HG03565 (cell line): Measurements from ENCODE around the gene TSPAN2.

Experiments used
- ATAC-seq: cut with Tn5 transposase; IDR thresholded peaks from one replicate; pipeline ENCODE4 v1.9.1; 2021; ENCODE audit warnings: mild to moderate bottlenecking, moderate library complexity; ENCODE audit not compliant: unreplicated experiment

Gene TSPAN2

GRCh38 chr1:115089420-115090185 is at the start of gene TSPAN2:
TSS of gene TSPAN2 (minus strand) at chr1:115089503. CDS start at chr1:115089432, 71 bp downstream.
- no peak for ATAC-seq

DNA sequence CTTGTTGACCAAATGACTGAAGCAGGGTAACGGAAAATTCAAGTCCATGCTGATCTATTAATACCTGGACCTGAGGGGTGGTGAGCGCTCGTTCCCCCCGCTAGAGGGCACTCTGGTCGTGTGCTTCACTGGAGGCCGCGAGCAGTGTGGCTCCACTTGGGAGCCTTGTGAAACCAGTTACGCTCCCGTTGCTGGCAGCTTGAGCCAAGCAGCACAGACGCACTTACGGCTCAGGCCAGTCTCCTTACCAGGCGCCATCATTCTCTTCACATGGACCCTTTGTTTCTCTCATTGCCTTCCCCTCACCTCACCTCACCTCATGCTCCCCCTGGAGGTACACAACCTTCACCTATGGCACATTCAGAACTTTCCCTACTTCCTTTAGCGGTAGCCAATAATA is 49.7 kb upstream of the TSPAN2 start:
- ATAC-seq: peak; percentile 85

GRCh38 chr1:115138271-115138670 is 49.0 kb upstream of the TSPAN2 start:
- ATAC-seq: no peak

DNA sequence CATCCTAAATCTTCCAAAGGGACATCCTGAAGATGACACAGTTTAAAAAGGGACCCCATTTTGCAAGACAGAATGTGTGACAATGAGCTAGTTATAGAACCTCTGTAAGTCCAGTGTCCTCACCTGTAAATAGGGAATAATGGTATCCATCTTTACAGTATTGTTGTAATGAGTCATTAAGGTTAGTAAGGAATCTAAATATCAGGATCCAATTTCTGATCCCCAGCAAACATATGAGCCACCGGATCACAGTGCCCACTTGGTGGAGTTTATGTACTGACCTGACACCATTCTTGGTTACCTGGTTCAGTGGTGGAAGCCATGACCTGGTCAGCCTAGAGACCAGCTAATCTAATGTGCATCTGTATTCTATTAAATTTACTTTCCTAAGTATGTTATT is 47.9 kb upstream of the TSPAN2 start:
- no peak for ATAC-seq

- no peak for ATAC-seq
These were observed 47.4 kb upstream of the TSPAN2 start for GRCh38 chr1:115136706-115137105.

DNA sequence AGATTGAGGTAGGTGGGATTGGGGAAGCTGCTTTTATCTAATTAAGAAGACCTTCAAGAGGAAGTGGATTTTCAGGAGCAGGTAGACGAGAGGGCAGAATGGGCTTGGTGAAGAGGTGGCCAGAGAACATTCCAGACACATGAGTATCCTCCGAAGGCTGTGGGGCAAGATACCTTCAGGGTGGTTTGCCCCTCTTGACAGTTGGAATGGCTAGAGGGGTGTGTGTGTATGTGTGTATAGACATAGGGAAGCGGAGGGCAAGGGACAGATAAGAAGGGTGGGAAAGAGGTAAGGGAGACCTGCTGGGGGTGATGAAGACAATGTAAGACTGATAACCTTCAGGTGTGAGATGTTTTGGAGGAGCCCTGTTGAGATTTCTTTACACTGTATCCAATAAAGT is 46.8 kb upstream of the TSPAN2 start:
- no peak for ATAC-seq

DNA sequence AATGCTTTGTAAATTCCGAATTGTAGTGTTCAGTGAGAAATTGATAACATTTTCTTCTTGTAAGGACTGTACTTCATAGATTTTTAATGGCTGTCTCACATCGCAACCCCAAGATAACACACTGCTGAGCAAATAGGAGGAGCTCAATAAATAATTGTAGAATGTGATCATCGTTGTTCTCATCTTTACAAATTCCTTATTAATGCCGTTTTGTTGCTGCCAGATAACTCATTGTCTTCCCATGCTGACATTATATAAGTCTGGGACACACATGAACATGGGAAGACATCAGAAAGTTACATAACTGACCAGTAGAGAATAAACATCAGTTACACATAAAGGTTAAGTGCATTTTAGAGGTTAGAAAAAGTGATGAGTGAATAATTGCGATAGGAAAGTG is 46.4 kb upstream of the TSPAN2 start:
- ATAC-seq: no peak

GRCh38 chr1:115134850-115135480 is 45.7 kb upstream of the TSPAN2 start:
- no peak for ATAC-seq

DNA sequence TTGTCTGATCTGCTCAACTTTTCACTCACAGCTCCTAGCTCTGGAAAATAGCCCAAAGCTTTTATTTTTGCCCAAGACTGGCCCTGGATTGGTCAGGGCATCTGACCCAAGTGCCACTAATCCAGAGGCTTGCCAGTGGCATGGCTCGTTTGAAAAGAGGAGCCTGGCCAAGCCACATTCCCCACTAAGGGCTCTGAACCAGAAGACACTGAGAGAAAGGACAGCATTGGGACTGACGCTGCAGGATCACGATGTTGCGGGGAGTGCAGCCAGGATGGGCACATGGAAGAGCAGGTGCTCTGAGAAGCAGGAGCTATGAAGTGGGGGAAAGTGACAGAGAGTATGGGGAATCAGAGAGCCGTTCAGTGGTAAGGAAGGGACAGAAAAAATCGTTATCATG is 44.9 kb upstream of the TSPAN2 start:
- no peak for ATAC-seq

DNA sequence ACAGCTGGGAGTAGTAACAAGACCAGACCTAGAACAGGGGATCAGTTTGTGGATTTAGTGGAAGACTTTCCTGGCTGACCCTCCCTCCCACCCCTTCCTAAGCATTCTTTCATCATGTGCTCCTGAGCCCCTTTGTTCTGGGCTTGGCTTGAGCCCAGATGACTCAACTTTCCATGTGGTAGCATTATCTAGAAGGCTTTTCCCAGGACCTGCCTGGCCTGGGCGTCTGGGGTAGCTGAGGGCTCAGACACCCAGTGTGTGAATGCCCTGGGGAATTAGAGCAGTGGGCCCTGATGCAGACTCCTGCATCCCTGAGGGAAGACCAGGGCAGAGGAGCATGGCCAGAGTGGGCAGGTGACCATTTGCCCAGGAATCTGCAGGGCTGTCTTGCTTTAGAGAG is 44.1 kb upstream of the TSPAN2 start:
- ATAC-seq: no peak

DNA sequence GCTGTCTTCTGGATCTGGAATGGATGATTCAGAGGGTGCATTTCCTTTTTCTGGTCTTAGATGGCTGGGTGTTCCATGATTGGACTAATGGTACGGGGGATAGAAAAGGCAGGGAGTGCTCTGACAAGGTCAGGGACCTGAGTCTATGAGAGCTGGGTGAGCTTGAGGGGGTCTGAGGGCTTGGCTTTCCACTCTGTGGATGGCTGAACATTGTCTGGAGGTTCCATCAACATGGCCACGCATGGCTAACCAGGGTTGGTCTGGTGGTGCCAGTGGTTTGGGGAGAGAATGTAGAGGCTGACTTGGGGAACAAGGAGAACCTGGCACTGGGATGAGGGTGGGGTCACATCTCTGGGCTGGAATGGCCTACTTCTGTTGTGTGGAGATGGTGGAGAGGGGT is 41.5 kb upstream of the TSPAN2 start:
- ATAC-seq: no peak

DNA sequence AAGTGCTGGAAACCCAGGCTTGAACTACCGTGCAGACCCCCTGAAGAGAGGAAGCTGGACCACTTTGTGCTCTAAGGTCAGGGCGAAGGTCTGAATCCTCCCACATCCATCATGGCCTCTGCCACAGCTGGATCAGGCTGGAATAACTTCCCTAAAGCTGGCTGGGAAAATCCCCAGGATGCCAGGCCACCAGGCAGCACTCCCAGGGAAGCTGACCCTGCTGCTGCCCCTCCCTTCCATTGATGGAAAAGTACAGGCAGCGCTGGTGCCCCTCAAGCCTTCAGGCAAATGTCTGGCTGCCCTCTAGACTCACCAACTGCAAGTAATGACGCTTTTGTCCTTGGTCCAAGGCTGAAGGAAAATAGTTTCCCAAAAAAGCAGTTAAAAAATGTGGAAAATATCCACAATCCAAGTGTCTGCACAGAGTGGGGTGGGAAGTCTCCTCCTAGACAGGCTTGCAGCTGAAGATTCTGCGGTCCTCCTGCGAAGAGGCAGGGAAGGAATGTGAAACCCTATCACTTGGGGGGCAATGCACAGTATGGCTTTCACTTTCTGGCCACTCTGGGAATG is 39.9 kb upstream of the TSPAN2 start:
- no peak for ATAC-seq

GRCh38 chr1:115127539-115127938 is 38.2 kb upstream of the TSPAN2 start:
- ATAC-seq: no peak

GRCh38 chr1:115126516-115126915 is 37.2 kb upstream of the TSPAN2 start:
- no peak for ATAC-seq

DNA sequence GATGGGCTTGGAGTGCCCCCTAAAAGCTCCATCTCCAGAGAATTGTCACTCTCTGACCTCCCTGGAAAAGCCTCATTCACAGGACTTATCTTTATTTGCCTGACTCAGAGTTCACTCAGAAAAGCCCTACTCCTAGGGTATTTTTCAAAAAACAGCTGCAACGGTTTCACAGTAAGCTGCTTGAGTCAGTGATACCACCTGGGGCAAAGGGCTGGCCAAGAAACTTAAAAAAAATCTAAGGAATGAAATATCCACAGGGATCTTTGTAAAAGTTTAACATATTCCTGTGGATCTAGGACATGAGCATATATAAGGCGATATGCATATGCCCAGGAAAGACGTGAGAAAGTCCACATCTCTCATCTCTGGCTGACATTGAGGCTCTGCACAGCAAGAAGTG is 33.8 kb upstream of the TSPAN2 start:
- ATAC-seq: no peak

GRCh38 chr1:115121793-115122192 is 32.5 kb upstream of the TSPAN2 start:
- no peak for ATAC-seq

DNA sequence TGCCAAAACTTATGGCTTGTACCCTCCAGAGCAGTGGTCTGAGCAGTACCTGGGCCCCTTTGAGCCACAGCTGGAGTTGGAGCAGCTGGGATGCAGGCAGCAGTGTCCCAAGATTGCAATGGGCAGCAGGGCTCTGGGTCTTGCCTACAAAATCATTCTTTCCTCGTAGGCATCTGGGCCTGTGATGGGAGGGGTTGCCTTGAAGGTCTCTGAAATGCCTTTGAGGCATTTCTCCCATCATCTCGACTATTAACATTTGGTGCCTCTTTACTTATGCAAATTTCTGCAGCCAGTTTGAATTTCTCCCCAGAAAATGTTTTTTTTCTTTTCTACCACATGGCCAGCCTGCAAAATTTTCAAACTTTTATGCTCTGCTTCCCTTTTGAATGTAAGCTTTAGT is 31.0 kb upstream of the TSPAN2 start:
- ATAC-seq: no peak

DNA sequence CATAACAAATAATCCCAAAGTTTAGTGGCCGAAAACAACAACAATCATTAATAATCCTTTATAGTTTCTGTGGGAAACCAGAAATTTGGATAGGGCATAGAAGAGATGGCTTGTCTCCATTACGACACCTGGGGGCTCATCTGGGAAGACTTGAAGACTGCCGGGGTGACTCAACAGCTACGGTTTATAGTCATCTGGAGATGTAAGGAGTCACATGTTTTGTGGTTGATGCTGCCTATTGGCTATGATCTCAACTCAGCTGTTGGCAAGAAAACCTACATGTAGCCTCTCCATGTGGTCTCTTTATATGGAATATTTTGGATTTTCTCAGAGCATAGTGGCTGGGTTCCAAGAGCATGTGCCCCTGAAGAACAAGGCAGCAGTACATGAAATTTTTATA is 29.3 kb upstream of the TSPAN2 start:
- no peak for ATAC-seq

GRCh38 chr1:115118086-115118485 is 28.8 kb upstream of the TSPAN2 start:
- ATAC-seq: no peak

DNA sequence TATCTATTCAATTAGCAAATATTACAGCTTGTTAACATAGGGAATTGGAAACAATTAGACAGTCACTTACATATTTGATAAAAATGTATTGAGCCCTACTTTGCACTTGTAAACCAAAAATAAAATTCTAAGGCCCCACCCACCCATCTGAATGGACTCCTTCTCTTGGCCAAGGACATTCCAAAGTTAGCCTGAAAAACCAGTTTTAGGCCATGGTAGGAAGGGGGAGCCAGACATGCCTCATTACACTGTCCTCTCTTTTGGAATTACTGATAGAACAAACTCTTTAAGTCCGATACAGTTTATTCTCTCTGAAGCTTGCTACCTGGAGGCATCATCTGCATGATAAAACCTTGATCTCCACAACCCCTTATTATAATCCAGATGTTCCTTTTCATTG is 28.0 kb upstream of the TSPAN2 start:
- no peak for ATAC-seq

- ATAC-seq: no peak
These were observed 27.2 kb upstream of the TSPAN2 start for GRCh38 chr1:115116512-115116911.

DNA sequence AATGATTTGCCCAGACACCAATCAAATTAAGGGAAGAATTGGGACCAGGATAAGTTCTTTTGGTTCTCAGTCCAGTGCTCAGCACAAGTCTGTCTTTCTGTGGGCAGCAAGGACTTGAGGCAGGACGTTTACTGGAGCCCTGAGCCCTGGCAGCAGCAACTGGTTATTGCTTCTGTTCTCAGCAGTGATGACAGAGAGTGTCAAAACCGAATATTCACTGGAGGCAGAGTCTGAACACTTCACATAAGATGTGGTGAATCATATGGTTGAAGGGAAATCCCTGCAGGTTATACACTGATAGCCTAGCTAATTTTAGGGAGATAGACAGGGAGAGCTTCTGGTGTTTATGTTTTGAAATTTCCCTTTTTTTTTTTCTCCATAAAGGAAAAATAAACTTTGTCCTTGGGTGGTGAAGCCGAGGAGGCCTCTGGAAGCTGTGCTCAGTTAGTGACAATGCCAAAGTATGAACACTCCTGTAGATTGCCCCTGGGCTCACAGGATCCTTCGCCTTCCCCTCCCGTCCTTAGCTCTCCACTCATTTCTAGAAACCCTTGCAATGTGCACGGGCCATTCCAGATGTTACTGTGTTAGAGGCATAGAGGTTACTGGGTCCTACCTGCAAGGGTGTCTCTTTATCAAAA is 26.3 kb upstream of the TSPAN2 start:
- no peak for ATAC-seq
